ENCODE data around the gene ESRRG. TPM values are rescaled to one million over a fixed set of nuclear protein-coding genes. Genes with fewer than 3 reads are reported as not detected.

Gene ESRRG
- total RNA-seq, 1 donor, result 0.18 TPM

DNA sequence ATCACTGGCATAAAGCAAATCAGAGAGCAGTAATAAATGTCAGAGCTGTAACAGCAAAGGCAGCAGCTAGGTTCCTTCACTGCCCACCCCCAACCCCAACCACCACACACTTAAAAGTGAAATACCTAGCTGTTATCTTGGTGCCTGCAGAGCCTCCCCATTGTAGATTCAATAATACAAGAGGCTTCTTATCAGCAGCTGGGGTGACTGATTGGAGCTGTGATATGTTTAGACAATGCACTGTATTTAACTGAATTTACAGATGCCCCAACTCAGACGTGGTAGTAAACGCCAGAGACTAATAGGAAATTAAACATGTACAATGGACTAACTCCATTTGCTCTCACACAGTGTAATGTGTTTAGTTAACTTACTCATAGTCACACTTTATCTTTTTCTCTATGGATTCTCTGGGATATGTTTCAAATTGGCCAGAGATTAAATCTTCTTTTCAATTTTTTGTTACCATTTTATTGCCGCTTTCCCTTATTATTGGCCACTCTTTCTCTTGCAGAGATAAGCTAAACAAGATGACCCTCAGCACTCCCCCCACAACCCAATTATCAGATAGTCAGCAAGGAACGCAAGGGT is 117.1 kb downstream of the ESRRG start:
- H3K4me3 ChIP-seq (ENCODE audit: low read depth, low read length), result no peak overlapping the region

DNA sequence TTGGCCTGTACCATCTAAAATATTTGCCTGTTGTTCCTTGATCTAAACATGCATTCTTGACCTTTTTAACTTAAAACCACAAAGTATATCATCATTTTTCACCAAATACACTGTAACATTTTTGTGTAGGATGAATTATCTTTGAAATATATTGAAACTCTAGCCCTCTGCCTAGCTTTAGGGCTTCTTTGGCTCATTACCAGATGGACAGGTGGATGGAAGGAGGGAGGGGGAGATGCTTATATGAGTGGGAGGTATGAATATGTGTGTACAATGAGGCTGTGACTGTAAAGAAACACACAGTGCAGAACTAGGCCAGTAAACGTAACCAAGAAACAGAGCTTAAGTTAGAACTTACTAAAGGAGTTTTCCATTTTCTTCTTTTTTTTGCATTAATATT is 118.5 kb downstream of the ESRRG start:
- no peak for TF ChIP-seq CTCF (IDR thresholded peaks at IDR 0.05; ENCODE audit: insufficient read depth, low read length)
- no peak for DNase-seq (ENCODE audit: low read depth)
- H3K4me3 ChIP-seq (ENCODE audit: low read depth, low read length), result no peak overlapping the region

More for the DNA sequence above, 117.1 kb downstream of the ESRRG start:
- no peak for DNase-seq (ENCODE audit: low read depth)
- TF ChIP-seq CTCF (IDR thresholded peaks at IDR 0.05; ENCODE audit: insufficient read depth, low read length), result no peak

- peak overlapping the region; percentile 69 for H3K4me3 ChIP-seq (ENCODE audit: low read depth, low read length)
- DNase-seq (ENCODE audit: low read depth), result peak; percentile 64
- peak; percentile 59 for TF ChIP-seq CTCF (IDR thresholded peaks at IDR 0.05; ENCODE audit: insufficient read depth, low read length)
Measured at GRCh38 chr1:216600730-216601609, 122.3 kb downstream of the ESRRG start.

GRCh38 chr1:216599851-216600250 is 123.4 kb downstream of the ESRRG start:
- no peak for DNase-seq (ENCODE audit: low read depth)
- TF ChIP-seq CTCF (IDR thresholded peaks at IDR 0.05; ENCODE audit: insufficient read depth, low read length), result no peak
- no peak overlapping the region for H3K4me3 ChIP-seq (ENCODE audit: low read depth, low read length)

- no peak overlapping the region for H3K4me3 ChIP-seq (ENCODE audit: low read depth, low read length)
- no peak for DNase-seq (ENCODE audit: low read depth)
- TF ChIP-seq CTCF (IDR thresholded peaks at IDR 0.05; ENCODE audit: insufficient read depth, low read length), result no peak
Measured at GRCh38 chr1:216598448-216598847, 124.8 kb downstream of the ESRRG start.

GRCh38 chr1:216596281-216596862 is 126.9 kb downstream of the ESRRG start:
- DNase-seq (ENCODE audit: low read depth), result no peak

More at GRCh38 chr1:216596281-216596862, 126.9 kb downstream of the ESRRG start:
- no peak overlapping the region for H3K4me3 ChIP-seq (ENCODE audit: low read depth, low read length)
- TF ChIP-seq CTCF (IDR thresholded peaks at IDR 0.05; ENCODE audit: insufficient read depth, low read length), result no peak

Data from fibroblast of the aortic adventitia (primary cell).